ENCODE results near the gene TMEM9B. TPM values are rescaled to one million over a fixed set of nuclear protein-coding genes. Genes with fewer than 3 reads are reported as not detected.

TMEM9B gene
- total and polyA plus RNA-seq, 2 donors (not counting 1 experiment from before 2014, with no cell fraction given) = 51.0 to 61.6 TPM

- Histone ChIP-seq H3K79me2 (ENCODE audit: control insufficient read depth, insufficient read depth, low read length) (no peaks in the 10 kb centered on the region), H3K4me1 (ENCODE audit: control insufficient read depth, extremely low read depth, insufficient read depth, low read length) (peaks cover 7% of the 10 kb centered on the region), H3K4me3 (replicated peaks in 1 of 4; ENCODE audit: control extremely low read depth in 1 of 4, insufficient read depth in 1 of 4, low read depth in 3 of 4, low read length in 4 of 4) (no peak overlapping the region), H3K4me2 (ENCODE audit: extremely low read depth, insufficient read depth, low read length) (peak overlapping the region; percentile 65), H3K9ac (ENCODE audit: insufficient read depth, low read length) (no peak overlapping the region), H3K9me3 (ENCODE audit: control insufficient read depth, insufficient read depth, low read depth, low read length) (no peaks in the 10 kb centered on the region), H4K20me1 (ENCODE audit: control insufficient read depth, extremely low read depth, insufficient read depth, low read length) (no peaks in the 10 kb centered on the region), H3K27ac (ENCODE audit: insufficient read depth, low read length) (peak overlapping the region; percentile 41), H3K36me3 (ENCODE audit: control insufficient read depth, insufficient read depth, low read length) (no peaks in the 10 kb centered on the region), H3K27me3 (ENCODE audit: control insufficient read depth, insufficient read depth, low read length) (no peaks in the 10 kb centered on the region), H2AFZ (ENCODE audit: low read length) (peak overlapping the region; percentile 40)
- peak; percentile 58 to 91 for DNase-seq (ENCODE audit: low read depth in 2 of 2)
- TF ChIP-seq CTCF (conservative IDR thresholded peaks at IDR 0.05 in 1 of 2, IDR thresholded peaks at IDR 0.05 in 1 of 2; ENCODE audit: low read depth in 1 of 2, low read length in 2 of 2) (no peak), EZH2 (IDR thresholded peaks at IDR 0.05; ENCODE audit: low read length, missing control alignments) (no peak)
Observed at GRCh38 chr11:8934742-8935488, 29.3 kb downstream of the TMEM9B start.

GRCh38 chr11:8933931-8934330 lies 30.3 kb downstream of the TMEM9B start:
- TF ChIP-seq EZH2 (IDR thresholded peaks at IDR 0.05; ENCODE audit: low read length, missing control alignments) (no peak), CTCF (conservative IDR thresholded peaks at IDR 0.05 in 1 of 2, IDR thresholded peaks at IDR 0.05 in 1 of 2; ENCODE audit: low read depth in 1 of 2, low read length in 2 of 2) (no peak)
- Histone ChIP-seq H3K9me3 (ENCODE audit: control insufficient read depth, insufficient read depth, low read depth, low read length) (no peaks in the 10 kb centered on the region), H3K4me2 (ENCODE audit: extremely low read depth, insufficient read depth, low read length) (no peak overlapping the region), H3K36me3 (ENCODE audit: control insufficient read depth, insufficient read depth, low read length) (no peaks in the 10 kb centered on the region), H3K9ac (ENCODE audit: insufficient read depth, low read length) (no peak overlapping the region), H4K20me1 (ENCODE audit: control insufficient read depth, extremely low read depth, insufficient read depth, low read length) (no peaks in the 10 kb centered on the region), H3K4me3 (replicated peaks in 1 of 4; ENCODE audit: control extremely low read depth in 1 of 4, insufficient read depth in 1 of 4, low read depth in 3 of 4, low read length in 4 of 4) (no peak overlapping the region), H3K27me3 (ENCODE audit: control insufficient read depth, insufficient read depth, low read length) (no peaks in the 10 kb centered on the region), H3K4me1 (ENCODE audit: control insufficient read depth, extremely low read depth, insufficient read depth, low read length) (peaks cover 7% of the 10 kb centered on the region), H3K79me2 (ENCODE audit: control insufficient read depth, insufficient read depth, low read length) (no peaks in the 10 kb centered on the region), H2AFZ (ENCODE audit: low read length) (no peak overlapping the region), H3K27ac (ENCODE audit: insufficient read depth, low read length) (no peak overlapping the region)
- DNase-seq (ENCODE audit: low read depth in 2 of 2) = no peak

- no peaks in the 10 kb centered on the region for H3K27me3 ChIP-seq (ENCODE audit: control insufficient read depth, insufficient read depth, low read length)
- H3K9me3 ChIP-seq (ENCODE audit: control insufficient read depth, insufficient read depth, low read depth, low read length) = no peaks in the 10 kb centered on the region
- no peak within 1 kb of the TSS for H3K4me2 ChIP-seq (ENCODE audit: extremely low read depth, insufficient read depth, low read length)
- H4K20me1 ChIP-seq (ENCODE audit: control insufficient read depth, extremely low read depth, insufficient read depth, low read length) = no peaks in the 10 kb centered on the region
- peaks cover 7% of the 10 kb centered on the region for H3K4me1 ChIP-seq (ENCODE audit: control insufficient read depth, extremely low read depth, insufficient read depth, low read length)
- H3K27ac ChIP-seq (ENCODE audit: insufficient read depth, low read length) = no peak within 1 kb of the TSS
- no peaks in the 10 kb centered on the region for H3K36me3 ChIP-seq (ENCODE audit: control insufficient read depth, insufficient read depth, low read length)
- H3K79me2 ChIP-seq (ENCODE audit: control insufficient read depth, insufficient read depth, low read length) = no peaks in the 10 kb centered on the region
- H3K9ac ChIP-seq (ENCODE audit: insufficient read depth, low read length) = no peak within 1 kb of the TSS
- DNase-seq (ENCODE audit: low read depth in 2 of 2) = no peak
- no peak within 1 kb of the TSS for H2AFZ ChIP-seq (ENCODE audit: low read length)
- no peak within 1 kb of the TSS for H3K4me3 ChIP-seq (replicated peaks in 1 of 4; ENCODE audit: control extremely low read depth in 1 of 4, insufficient read depth in 1 of 4, low read depth in 3 of 4, low read length in 4 of 4)
- no peak for TF ChIP-seq EZH2 (IDR thresholded peaks at IDR 0.05; ENCODE audit: low read length, missing control alignments)
Observed at GRCh38 chr11:8932564-8933180, 31.6 kb downstream of the TMEM9B start, which contains the start of gene C11orf16. Gene C11orf16 (minus strand): TSS chr11:8932947. CDS start chr11:8932308, 639 bp downstream.

All from fibroblast of lung (primary cell).